Type B pancreatic cell (in vitro differentiated cells): ENCODE results near the gene RNF220. TPM values are rescaled to one million over a fixed set of nuclear protein-coding genes. Genes with fewer than 3 reads are reported as not detected.

Source experiments
- DNase-seq: peaks from one replicate; pipeline ENCODE4 v3.0.0; 2021; ENCODE audit warnings: mixed read lengths; ENCODE audit not compliant: unreplicated experiment; ENCODE audit errors: extremely low spot score
- H3K27ac Mint-ChIP-seq: 2 replicates; pipeline ENCODE4 v1.8.0; 2021; ENCODE audit warnings: mild to moderate bottlenecking, mixed read lengths
- H3K27me3 Mint-ChIP-seq: 2 replicates; pipeline ENCODE4 v1.8.0; 2021; ENCODE audit warnings: mixed read lengths
- H3K36me3 Mint-ChIP-seq: 2 replicates; pipeline ENCODE4 v1.8.0; 2021; ENCODE audit warnings: mixed read lengths
- H3K4me1 Mint-ChIP-seq: one replicate; pipeline ENCODE4 v1.8.0; 2021; ENCODE audit warnings: mixed read lengths; ENCODE audit not compliant: unreplicated experiment
- H3K4me3 Mint-ChIP-seq: 2 replicates; pipeline ENCODE4 v1.8.0; 2021; ENCODE audit warnings: mild to moderate bottlenecking, mixed read lengths
- H3K9me3 Mint-ChIP-seq: 2 replicates; pipeline ENCODE4 v1.8.0; 2021; ENCODE audit warnings: mixed read lengths
- CTCF ChIP-seq: fragments of 200-600 bp; sonication (generic); conservative IDR thresholded peaks from 2 replicates; pipeline ENCODE4 v1.5.0; 2021; ENCODE audit warnings: antibody characterized with exemption, mild to moderate bottlenecking
- long read RNA-seq: library from polyadenylated mRNA; unstranded; transcript quantifications from one replicate; pipeline ENCODE4 v2.0.0, GENCODE V29; 2020
- total RNA-seq: library from RNA; stranded (reverse); gene quantifications from 2 replicates; pipeline ENCODE4 v1.2.1, GENCODE V29; 2021; ENCODE audit warnings: low replicate concordance

Gene RNF220
- total RNA-seq, result 87.1 and 101 TPM in 2 replicates
- long read RNA-seq, partial matches to known transcripts, result 0 of 2 reads
- long read RNA-seq, other reads (novel, unspliced or antisense), result 2 of 2 reads

GRCh38 chr1:44405031-44405797 lies at the start of gene RNF220:
RNF220 (plus strand) TSS chr1:44405255.
- Mint-ChIP-seq H3K9me3 (no peaks in the 10 kb centered on the region), H3K4me3 (peak within 1 kb of the TSS; percentile 95), H3K4me1 (peaks cover 22% of the 10 kb centered on the region), H3K27me3 (peaks cover 52% of the 10 kb centered on the region), H3K27ac (peak within 1 kb of the TSS; percentile 84), H3K36me3 (no peaks in the 10 kb centered on the region)
- DNase-seq, result peak; percentile 77
- no peak for TF ChIP-seq CTCF

DNA sequence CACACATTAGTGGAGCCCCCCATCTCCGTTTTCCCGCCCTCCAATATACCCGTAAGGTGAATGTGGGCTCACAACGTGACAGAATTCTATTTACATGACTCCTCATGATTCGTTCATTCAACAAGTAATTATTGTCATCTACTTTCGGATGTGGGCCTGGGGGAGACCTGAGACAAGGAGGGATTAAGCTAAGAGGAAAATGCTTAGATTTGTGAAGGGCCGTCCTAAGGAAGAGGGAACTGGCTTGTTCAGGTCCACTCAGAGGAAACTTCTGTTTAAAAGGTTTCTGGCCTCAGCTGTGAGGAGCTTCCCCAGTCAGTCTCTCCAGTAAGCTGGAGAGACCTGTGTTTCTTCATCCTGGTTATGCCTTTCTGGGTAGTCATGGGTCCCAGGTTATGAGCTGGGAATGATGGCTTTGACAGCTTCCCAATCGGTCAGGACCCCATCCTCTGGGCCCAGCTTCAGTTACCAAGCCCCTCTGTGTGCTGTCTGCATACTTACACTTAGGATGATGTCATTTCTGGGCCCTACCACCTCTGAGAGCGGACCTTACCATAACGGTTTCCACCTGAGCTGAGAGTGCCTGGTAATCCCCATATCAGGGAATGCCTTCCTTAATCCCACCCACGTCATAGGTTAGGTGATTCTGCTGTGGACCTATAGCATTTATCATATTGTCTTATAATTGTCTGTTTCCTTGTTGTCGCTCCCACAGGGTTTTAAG lies 49.3 kb upstream of the RNF220 start:
- H3K4me1 Mint-ChIP-seq, result peaks cover 54% of the 10 kb centered on the region
- H3K36me3 Mint-ChIP-seq, result peaks cover 13% of the 10 kb centered on the region
- TF ChIP-seq CTCF, result no peak
- no peaks in the 10 kb centered on the region for H3K27me3 Mint-ChIP-seq
- H3K4me3 Mint-ChIP-seq, result peak overlapping the region; percentile 98
- H3K27ac Mint-ChIP-seq, result peak overlapping the region; percentile 92
- DNase-seq, result no peak
- H3K9me3 Mint-ChIP-seq, result no peaks in the 10 kb centered on the region

DNA sequence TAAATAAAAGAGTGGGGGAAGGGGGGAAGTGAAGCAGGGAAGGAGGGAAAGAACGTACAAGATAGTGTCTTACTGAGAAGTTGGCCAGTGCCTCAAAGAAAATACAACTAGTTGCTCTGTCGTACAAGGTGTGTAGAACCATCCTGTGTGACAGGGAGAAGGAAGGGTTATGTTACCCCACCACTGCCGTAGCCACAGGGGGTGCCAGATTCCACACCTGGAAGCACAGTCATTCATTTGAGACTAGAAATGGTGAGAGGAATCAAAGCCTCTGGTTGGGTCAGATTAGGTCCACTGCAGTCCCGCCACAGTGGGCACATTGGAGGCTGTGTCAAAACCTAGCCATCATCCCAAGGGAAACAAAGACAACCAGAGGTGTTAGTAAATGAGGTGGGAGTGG lies 47.3 kb upstream of the RNF220 start:
- peaks cover 42% of the 10 kb centered on the region for H3K4me1 Mint-ChIP-seq
- TF ChIP-seq CTCF, result no peak
- no peaks in the 10 kb centered on the region for H3K9me3 Mint-ChIP-seq
- H3K36me3 Mint-ChIP-seq, result peaks cover 4% of the 10 kb centered on the region
- no peak overlapping the region for H3K27ac Mint-ChIP-seq
- H3K4me3 Mint-ChIP-seq, result no peak overlapping the region
- peaks cover under 1% of the 10 kb centered on the region for H3K27me3 Mint-ChIP-seq
- DNase-seq, result no peak

DNA sequence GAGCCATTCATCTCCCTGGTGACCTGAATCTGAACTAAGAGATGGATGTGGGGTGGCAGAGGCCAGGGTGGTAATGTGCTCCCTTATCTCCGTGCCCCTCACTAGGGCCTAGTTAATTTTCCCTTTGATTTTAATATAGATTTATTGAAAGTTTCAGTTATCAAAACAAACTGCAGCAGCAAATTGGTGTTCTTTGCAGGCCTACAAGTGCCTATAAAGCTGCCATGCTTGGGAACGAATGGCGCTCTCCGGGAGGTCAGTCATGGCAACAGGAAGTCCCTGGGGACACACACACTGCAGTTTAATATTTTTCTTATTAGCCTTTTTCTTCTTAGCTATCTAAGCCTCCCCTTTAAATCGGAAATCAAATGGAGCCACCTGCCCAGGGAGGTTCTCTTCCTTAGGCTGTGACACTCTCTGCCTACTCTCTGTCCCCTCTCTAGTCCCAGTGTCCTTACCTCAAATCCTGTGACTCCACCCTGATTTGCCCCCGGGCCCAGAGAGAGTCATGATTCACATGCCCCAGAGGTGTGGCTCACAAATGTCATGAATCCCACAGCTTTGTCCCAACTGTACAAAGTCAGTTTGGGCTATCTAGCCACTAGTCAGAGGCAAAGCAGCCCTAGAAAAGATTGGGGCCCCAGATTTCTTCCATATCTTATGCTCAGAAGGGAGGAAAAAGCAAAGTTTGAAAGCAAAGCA lies 45.7 kb upstream of the RNF220 start:
- H3K27me3 Mint-ChIP-seq, result peaks cover 9% of the 10 kb centered on the region
- H3K4me3 Mint-ChIP-seq, result no peak overlapping the region
- H3K36me3 Mint-ChIP-seq, result peaks cover 3% of the 10 kb centered on the region
- no peak for TF ChIP-seq CTCF
- peaks cover 25% of the 10 kb centered on the region for H3K4me1 Mint-ChIP-seq
- H3K9me3 Mint-ChIP-seq, result no peaks in the 10 kb centered on the region
- no peak for DNase-seq
- peak overlapping the region; percentile 21 for H3K27ac Mint-ChIP-seq

- H3K36me3 Mint-ChIP-seq, result no peaks in the 10 kb centered on the region
- H3K4me3 Mint-ChIP-seq, result no peak overlapping the region
- H3K27me3 Mint-ChIP-seq, result peaks cover 15% of the 10 kb centered on the region
- H3K4me1 Mint-ChIP-seq, result peaks cover 15% of the 10 kb centered on the region
- no peaks in the 10 kb centered on the region for H3K9me3 Mint-ChIP-seq
- TF ChIP-seq CTCF, result no peak
- H3K27ac Mint-ChIP-seq, result no peak overlapping the region
- no peak for DNase-seq
Measured at GRCh38 chr1:44361478-44361877, 43.6 kb upstream of the RNF220 start.
